Measurements from ENCODE around the gene ZNF521.

ZNF521 gene

DNA sequence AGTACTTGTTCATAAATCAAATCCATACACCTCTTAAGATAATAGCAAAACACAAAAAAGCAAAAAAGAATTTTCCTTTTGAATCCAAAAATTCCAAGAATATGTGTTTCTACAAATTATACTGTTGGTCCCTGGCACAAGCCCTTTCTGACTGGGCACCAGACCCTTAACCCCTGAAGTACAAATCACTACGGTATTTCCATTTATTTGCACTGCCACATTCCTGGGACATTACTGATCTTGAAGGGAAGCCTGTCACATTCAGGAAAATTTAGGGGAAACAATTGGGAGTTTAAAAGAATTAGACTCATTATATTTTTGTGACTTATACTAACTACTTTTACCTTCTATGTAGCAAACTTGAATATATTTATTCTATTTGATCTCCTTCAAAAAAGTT lies 98.8 kb downstream of the ZNF521 start:
- H3K27me3 Mint-ChIP-seq (ENCODE audit: low read depth) = no peaks in the 10 kb centered on the region
- H3K4me3 Mint-ChIP-seq = no peak overlapping the region
- peaks cover 28% of the 10 kb centered on the region for H3K4me1 Mint-ChIP-seq
- TF ChIP-seq, protein P1, sequence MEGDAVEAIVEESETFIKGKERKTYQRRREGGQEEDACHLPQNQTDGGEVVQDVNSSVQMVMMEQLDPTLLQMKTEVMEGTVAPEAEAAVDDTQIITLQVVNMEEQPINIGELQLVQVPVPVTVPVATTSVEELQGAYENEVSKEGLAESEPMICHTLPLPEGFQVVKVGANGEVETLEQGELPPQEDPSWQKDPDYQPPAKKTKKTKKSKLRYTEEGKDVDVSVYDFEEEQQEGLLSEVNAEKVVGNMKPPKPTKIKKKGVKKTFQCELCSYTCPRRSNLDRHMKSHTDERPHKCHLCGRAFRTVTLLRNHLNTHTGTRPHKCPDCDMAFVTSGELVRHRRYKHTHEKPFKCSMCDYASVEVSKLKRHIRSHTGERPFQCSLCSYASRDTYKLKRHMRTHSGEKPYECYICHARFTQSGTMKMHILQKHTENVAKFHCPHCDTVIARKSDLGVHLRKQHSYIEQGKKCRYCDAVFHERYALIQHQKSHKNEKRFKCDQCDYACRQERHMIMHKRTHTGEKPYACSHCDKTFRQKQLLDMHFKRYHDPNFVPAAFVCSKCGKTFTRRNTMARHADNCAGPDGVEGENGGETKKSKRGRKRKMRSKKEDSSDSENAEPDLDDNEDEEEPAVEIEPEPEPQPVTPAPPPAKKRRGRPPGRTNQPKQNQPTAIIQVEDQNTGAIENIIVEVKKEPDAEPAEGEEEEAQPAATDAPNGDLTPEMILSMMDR (IDR thresholded peaks at IDR 0.05; ENCODE audit: unreplicated experiment in 3 of 3) = no peak
- peaks cover 17% of the 10 kb centered on the region for H3K36me3 Mint-ChIP-seq (ENCODE audit: low read depth)
- no peaks in the 10 kb centered on the region for H3K9me3 Mint-ChIP-seq
- no peak overlapping the region for H3K27ac Mint-ChIP-seq

DNA sequence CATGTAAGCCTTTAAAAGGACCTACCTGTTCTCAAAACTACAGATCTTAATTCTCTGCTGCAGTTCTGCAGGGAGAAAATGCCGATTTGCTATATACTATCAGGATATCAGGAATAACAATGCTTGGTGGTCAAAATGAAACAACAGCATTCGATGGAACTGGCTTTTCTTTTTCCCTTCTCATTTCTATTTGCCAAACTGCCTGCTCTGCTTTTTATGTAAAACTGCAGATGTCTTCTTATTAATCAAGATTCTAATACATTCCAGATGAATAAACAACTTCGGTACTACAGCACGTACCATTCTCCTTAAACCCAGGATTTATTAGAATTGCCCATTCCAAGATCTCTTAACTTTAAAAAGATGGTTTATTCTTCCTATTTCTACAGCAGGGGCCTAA lies 100.9 kb downstream of the ZNF521 start:
- Mint-ChIP-seq H3K9me3 (no peaks in the 10 kb centered on the region), H3K4me3 (no peak overlapping the region), H3K36me3 (ENCODE audit: low read depth) (peaks cover 20% of the 10 kb centered on the region), H3K27ac (peak overlapping the region; percentile 31 to 49 (median 47)), H3K4me1 (peaks cover 33% of the 10 kb centered on the region), H3K27me3 (ENCODE audit: low read depth) (no peaks in the 10 kb centered on the region)
- TF ChIP-seq, protein P1 (IDR thresholded peaks at IDR 0.05; ENCODE audit: unreplicated experiment in 3 of 3) = no peak

DNA sequence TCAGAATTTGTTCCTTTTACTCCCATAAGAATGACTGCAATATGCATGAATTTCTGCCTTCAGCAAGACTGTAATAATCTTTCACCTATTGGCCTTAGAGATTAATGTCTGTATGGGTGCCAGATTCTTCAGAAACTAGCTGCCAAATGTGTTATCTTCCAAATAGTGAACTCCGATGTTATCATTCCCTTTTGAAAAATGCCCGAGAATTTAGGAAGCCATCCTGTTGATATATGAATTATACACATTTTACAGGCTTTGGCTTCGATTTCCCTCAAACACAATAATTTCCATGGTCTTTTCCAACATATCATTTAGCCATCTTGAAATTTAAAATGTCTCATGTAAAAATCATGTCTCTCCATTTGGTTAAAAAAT lies 101.5 kb downstream of the ZNF521 start:
- H3K27ac Mint-ChIP-seq = peak overlapping the region in 2 of 3 experiments; percentile 49 to 56
- H3K4me3 Mint-ChIP-seq = no peak overlapping the region
- H3K27me3 Mint-ChIP-seq (ENCODE audit: low read depth) = no peaks in the 10 kb centered on the region
- TF ChIP-seq, protein P1 (IDR thresholded peaks at IDR 0.05; ENCODE audit: unreplicated experiment in 3 of 3) = no peak
- peaks cover 18% of the 10 kb centered on the region for H3K36me3 Mint-ChIP-seq (ENCODE audit: low read depth)
- no peaks in the 10 kb centered on the region for H3K9me3 Mint-ChIP-seq
- H3K4me1 Mint-ChIP-seq = peaks cover 33% of the 10 kb centered on the region

DNA sequence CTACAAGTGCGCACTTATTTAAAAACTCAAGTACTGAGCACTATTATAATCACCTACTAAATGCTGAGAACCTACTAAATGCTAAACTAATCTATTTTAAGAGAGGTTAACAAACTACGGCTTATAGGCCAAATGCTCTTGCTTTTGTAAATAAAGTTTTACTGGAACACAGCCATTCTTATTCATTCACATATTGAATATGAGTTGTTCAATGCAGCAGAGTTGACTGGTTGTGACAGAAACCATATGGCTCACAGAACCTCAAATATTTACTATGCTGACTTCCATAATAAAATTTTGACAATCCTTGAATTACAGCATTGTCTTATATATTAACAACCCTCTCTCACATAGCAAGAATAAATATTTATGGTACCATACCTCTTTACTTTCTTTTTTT lies 103.2 kb downstream of the ZNF521 start:
- Mint-ChIP-seq H3K9me3 (no peaks in the 10 kb centered on the region), H3K4me3 (no peak overlapping the region)

DNA sequence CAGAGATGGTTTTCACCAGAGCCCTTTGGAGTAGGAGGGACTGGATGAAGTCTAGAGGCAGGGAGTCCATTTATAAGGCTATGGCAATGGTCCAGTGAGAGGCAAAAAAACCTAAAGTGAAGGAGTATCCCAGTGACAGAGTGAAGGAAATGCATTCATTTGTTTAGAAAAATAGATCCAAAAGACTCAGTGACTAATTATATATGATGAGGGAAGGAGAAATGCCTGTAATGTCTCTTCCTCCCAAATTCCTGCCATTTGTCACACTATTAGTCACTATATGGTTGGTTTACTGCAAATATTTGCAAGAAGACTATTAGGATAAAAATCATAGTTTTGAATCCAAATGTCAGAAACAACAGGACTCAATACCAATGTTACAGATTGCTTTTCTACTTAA lies 104.2 kb downstream of the ZNF521 start:
- TF ChIP-seq, protein P1 (IDR thresholded peaks at IDR 0.05; ENCODE audit: unreplicated experiment in 3 of 3) = no peak
- H3K4me3 Mint-ChIP-seq = no peak overlapping the region
- H3K27ac Mint-ChIP-seq = no peak overlapping the region
- peaks cover 12% of the 10 kb centered on the region for H3K36me3 Mint-ChIP-seq (ENCODE audit: low read depth)
- H3K9me3 Mint-ChIP-seq = no peaks in the 10 kb centered on the region
- peaks cover 31% of the 10 kb centered on the region for H3K4me1 Mint-ChIP-seq
- no peaks in the 10 kb centered on the region for H3K27me3 Mint-ChIP-seq (ENCODE audit: low read depth)

More for the DNA sequence above, 103.2 kb downstream of the ZNF521 start:
- TF ChIP-seq, protein P1 (IDR thresholded peaks at IDR 0.05; ENCODE audit: unreplicated experiment in 3 of 3) = no peak
- Mint-ChIP-seq H3K27ac (no peak overlapping the region), H3K36me3 (ENCODE audit: low read depth) (peaks cover 12% of the 10 kb centered on the region), H3K4me1 (peaks cover 33% of the 10 kb centered on the region), H3K27me3 (ENCODE audit: low read depth) (no peaks in the 10 kb centered on the region)

DNA sequence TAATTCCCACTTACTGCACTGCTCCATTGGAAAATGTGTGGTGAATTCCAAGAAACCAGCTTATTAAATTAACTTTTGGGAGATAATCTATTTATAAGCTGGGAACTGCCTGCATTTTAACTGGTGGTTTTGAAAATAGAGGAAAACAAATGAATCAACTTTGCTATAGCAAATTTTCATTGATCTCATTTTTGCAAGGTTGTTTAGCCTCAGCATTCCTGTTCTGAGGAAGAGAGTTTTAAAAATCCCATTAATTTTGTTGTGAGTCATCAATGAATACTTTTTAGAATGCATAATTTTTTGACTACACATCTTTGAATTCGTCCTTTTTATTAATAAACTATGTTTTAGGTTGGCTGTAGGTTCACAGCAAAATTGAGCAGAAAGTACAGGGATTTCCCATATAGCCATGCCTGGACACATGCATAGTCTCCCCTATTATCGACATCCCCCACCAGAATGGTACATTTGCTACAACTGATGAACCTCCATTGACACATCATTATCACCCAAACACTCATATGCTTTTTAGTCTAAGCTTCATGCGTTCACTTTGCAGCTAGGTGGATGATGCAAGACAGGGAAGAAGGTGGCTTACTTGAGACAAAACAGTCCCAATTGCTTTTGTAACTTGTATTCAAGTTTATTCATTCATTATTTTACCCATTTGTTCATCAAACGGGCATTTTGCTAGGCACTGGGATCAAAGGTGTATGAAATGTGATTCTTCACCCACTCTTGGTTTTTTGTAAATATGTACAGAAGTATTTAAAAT lies 106.9 kb downstream of the ZNF521 start:
- H3K36me3 Mint-ChIP-seq (ENCODE audit: low read depth) = peaks cover 12% of the 10 kb centered on the region
- H3K9me3 Mint-ChIP-seq = no peaks in the 10 kb centered on the region
- TF ChIP-seq, protein P1 (IDR thresholded peaks at IDR 0.05; ENCODE audit: unreplicated experiment in 3 of 3) = no peak
- no peaks in the 10 kb centered on the region for H3K27me3 Mint-ChIP-seq (ENCODE audit: low read depth)
- H3K27ac Mint-ChIP-seq = no peak overlapping the region
- H3K4me1 Mint-ChIP-seq = peaks cover 14% of the 10 kb centered on the region
- no peak overlapping the region for H3K4me3 Mint-ChIP-seq

Measured in nephron (organoid).